PC-9 (cell line): ENCODE data around the gene MYO1B. TPM values are rescaled to one million over a fixed set of nuclear protein-coding genes. Genes with fewer than 3 reads are reported as not detected.

Experiments
- BruUV-seq: library from RNA; stranded (reverse); fragments of 400-500 nt; replicated peaks from 2 replicates; lab custom pipeline; 2021; lab: Mats Ljungman, UMichigan
- CTCF ChIA-PET: fragments of 300-600 bp; sonication (Branson Sonifier 250); formaldehyde crosslinking; loops from one replicate; lab custom pipeline; 2022; ENCODE audit warnings: antibody characterized with exemption; lab: Charles Lee
- POLR2A ChIA-PET: fragments of 300-600 bp; sonication (Branson Sonifier 250); formaldehyde crosslinking; loops from one replicate; lab custom pipeline; 2022; ENCODE audit warnings: antibody characterized with exemption; ENCODE audit not compliant: unreplicated experiment; lab: Charles Lee
- DNase-seq, 2 experiments: peaks; one replicate each; pipeline versions ENCODE4 v3.0.0 to v3.0.0-alpha.2; 2015 to 2022; ENCODE audit warnings: mixed read lengths in 1 of 2
- H2AFZ ChIP-seq: fragments of 200-600 bp; sonication (generic); 2 replicates; pipeline ENCODE4 v1.8.1; 2017; ENCODE audit warnings: antibody characterized with exemption
- H3F3A ChIP-seq: fragments of 200-600 bp; sonication (generic); 2 replicates; pipeline ENCODE4 v1.8.1; 2017; ENCODE audit warnings: antibody characterized with exemption, mild to moderate bottlenecking, low read depth; ENCODE audit not compliant: insufficient read depth
- H3K27ac ChIP-seq: fragments of 200-600 bp; sonication (generic); 2 replicates; pipeline ENCODE4 v1.6.1; 2016; ENCODE audit warnings: mixed run types
- H3K27me3 ChIP-seq: fragments of 200-600 bp; sonication (generic); 2 replicates; pipeline ENCODE4 v1.6.1; 2016; ENCODE audit warnings: low read depth, mixed run types; ENCODE audit not compliant: insufficient read depth
- H3K36me3 ChIP-seq: fragments of 200-600 bp; sonication (generic); 2 replicates; pipeline ENCODE4 v1.6.1; 2016; ENCODE audit warnings: low read depth, mixed run types
- H3K4me1 ChIP-seq: fragments of 200-600 bp; sonication (generic); replicated peaks from 2 replicates; pipeline ENCODE4 v1.6.1; 2016; ENCODE audit warnings: mixed run types; ENCODE audit not compliant: insufficient read depth
- H3K4me2 ChIP-seq: fragments of 200-600 bp; sonication (generic); 2 replicates; pipeline ENCODE4 v1.6.1; 2017; ENCODE audit warnings: mixed run types
- H3K4me3 ChIP-seq: fragments of 200-600 bp; sonication (generic); 2 replicates; pipeline ENCODE4 v1.6.1; 2016; ENCODE audit warnings: mixed run types
- H3K79me2 ChIP-seq: fragments of 200-600 bp; sonication (generic); 2 replicates; pipeline ENCODE4 v1.6.1; 2017; ENCODE audit warnings: low read depth, mixed run types
- H3K9me2 ChIP-seq: fragments of 200-600 bp; sonication (generic); 2 replicates; pipeline ENCODE4 v1.8.1; 2017; ENCODE audit warnings: mild to moderate bottlenecking; ENCODE audit not compliant: insufficient read depth
- H3K9me3 ChIP-seq: fragments of 200-600 bp; sonication (generic); 2 replicates; pipeline ENCODE4 v1.8.1; 2016; ENCODE audit warnings: low read depth; ENCODE audit not compliant: insufficient read depth
- H4K20me1 ChIP-seq: fragments of 200-600 bp; sonication (generic); 2 replicates; pipeline ENCODE4 v1.8.1; 2017; ENCODE audit not compliant: insufficient read depth
- CTCF ChIP-seq: fragments of 200-600 bp; sonication (generic); conservative IDR thresholded peaks from 2 replicates; pipeline ENCODE4 v1.6.1; 2017; ENCODE audit warnings: mixed run types, antibody characterized with exemption, mild to moderate bottlenecking, moderate library complexity
- EZH2 ChIP-seq: fragments of 200-600 bp; sonication (generic); IDR thresholded peaks from 2 replicates; pipeline ENCODE4 v1.8.0; 2017; ENCODE audit warnings: antibody characterized with exemption, low read depth
- intact Hi-C: fragments of 100-400 bp; cut with micrococcal nuclease; formaldehyde crosslinking; loops from one replicate; pipeline ENCODE4 v1.10.0; 2022; ENCODE audit not compliant: unreplicated experiment
- total RNA-seq: library from RNA; stranded (reverse); gene quantifications from 2 replicates; pipeline ENCODE4 v1.2.3, GENCODE V29; 2021

Gene MYO1B
- total RNA-seq, 1 experiment from 2014 or later = 55.0 TPM

DNA sequence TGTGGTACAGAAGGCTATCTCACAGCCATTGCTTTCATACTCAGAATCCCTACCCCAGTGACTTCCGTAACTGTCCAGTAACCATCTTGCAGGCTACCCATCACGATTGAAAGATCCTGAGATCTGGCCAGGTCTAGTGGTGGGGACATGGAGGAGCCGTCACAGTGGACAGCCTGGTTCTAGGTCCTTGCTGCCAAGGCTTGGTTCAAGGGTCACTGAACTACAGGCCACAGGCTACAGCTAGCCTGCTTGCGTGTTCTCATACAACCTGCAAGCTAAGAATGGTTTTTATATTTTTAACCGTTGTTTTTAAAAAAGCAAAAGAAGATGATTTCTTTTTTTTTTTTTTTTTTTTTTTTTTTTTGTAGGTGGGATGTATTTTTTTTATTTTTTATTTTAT lies 151.6 kb downstream of the MYO1B start:
- Histone ChIP-seq H2AFZ (no peak overlapping the region), H3K4me2 (no peak overlapping the region), H3K79me2 (no peaks in the 10 kb centered on the region), H3K9me2 (no peaks in the 10 kb centered on the region), H4K20me1 (no peaks in the 10 kb centered on the region), H3K27me3 (no peaks in the 10 kb centered on the region), H3K27ac (no peak overlapping the region), H3F3A (no peaks in the 10 kb centered on the region), H3K36me3 (peaks cover 7% of the 10 kb centered on the region), H3K4me1 (no peaks in the 10 kb centered on the region), H3K4me3 (no peak overlapping the region), H3K9me3 (no peaks in the 10 kb centered on the region)
- TF ChIP-seq EZH2 (no peak), CTCF (no peak)
- no peak for DNase-seq
- intact Hi-C loops = no loop called here
- ChIA-PET CTCF (no interaction called here), POLR2A (no interaction called here)
- no TSS peak for BruUV-seq

DNA sequence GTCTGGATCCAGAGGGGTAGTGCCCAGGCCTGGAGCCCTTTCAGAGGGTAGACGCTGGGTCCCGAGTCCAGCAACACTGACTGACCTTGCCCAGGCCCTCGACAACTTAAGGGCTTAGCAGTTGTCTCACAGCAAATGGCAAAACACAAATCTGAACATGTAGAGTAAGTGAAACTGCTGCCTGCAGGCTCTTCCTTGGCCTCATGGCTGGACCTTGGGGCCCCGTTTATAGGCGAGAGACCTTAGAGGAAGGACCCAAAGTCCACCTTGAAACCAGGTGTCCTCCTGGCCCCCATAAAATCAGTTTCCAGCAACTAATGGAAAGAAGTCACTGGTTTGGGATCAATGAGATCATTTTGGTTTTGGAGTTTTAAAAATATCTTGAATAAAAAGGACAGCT lies 154.4 kb downstream of the MYO1B start:
- TF ChIP-seq CTCF = no peak
- TF ChIP-seq EZH2 = no peak
- Histone ChIP-seq H2AFZ (no peak overlapping the region), H3F3A (peaks cover 9% of the 10 kb centered on the region; the same call in 1 of the 2 replicates), H3K79me2 (no peaks in the 10 kb centered on the region), H3K4me2 (no peak overlapping the region), H3K9me2 (no peaks in the 10 kb centered on the region), H3K27me3 (no peaks in the 10 kb centered on the region), H3K9me3 (no peaks in the 10 kb centered on the region), H3K4me3 (no peak overlapping the region), H3K4me1 (peaks cover 10% of the 10 kb centered on the region; the same call in 1 of the 2 replicates), H3K36me3 (no peaks in the 10 kb centered on the region), H4K20me1 (no peaks in the 10 kb centered on the region), H3K27ac (no peak overlapping the region)
- POLR2A ChIA-PET = no interaction called here
- intact Hi-C loops = no loop called here
- no peak for DNase-seq
- BruUV-seq = no TSS peak
- CTCF ChIA-PET = no interaction called here

- ChIA-PET CTCF (no interaction called here), POLR2A (no interaction called here)
- peaks cover 9% of the 10 kb centered on the region; the same call in 1 of the 2 replicates for H3F3A ChIP-seq
- no peaks in the 10 kb centered on the region for H3K9me3 ChIP-seq
- H3K79me2 ChIP-seq = no peaks in the 10 kb centered on the region
- no peak for DNase-seq
- intact Hi-C loops = no loop called here
- peaks cover 11% of the 10 kb centered on the region; the same call in 1 of the 2 replicates for H3K4me1 ChIP-seq
- no TSS peak for BruUV-seq
- no peak for TF ChIP-seq EZH2
- no peak for TF ChIP-seq CTCF
- no peak overlapping the region for H3K4me3 ChIP-seq
- H2AFZ ChIP-seq = no peak overlapping the region
- H3K27me3 ChIP-seq = no peaks in the 10 kb centered on the region
- no peaks in the 10 kb centered on the region for H3K36me3 ChIP-seq
- no peak overlapping the region for H3K27ac ChIP-seq
- no peak overlapping the region for H3K4me2 ChIP-seq
- H4K20me1 ChIP-seq = no peaks in the 10 kb centered on the region
- no peaks in the 10 kb centered on the region for H3K9me2 ChIP-seq
Observed at GRCh38 chr2:191401287-191401686, 156.1 kb downstream of the MYO1B start.
